Tibial nerve (tissue), 4 donors: Measurements from ENCODE around the gene HTR3B. TPM values are rescaled to one million over a fixed set of nuclear protein-coding genes. Genes with fewer than 3 reads are reported as not detected.

ENCODE experiments used
- DNase-seq, 2 donors: peaks; one replicate each; pipeline ENCODE4 v3.0.0-alpha.2; 2019; ENCODE audit warnings: low spot score in 2 of 2
- H3K27ac ChIP-seq, 4 donors: fragments of 200-600 bp; sonication (generic) in 3 of 4; one replicate each; pipeline ENCODE4 v1.5.1; 2017 to 2019; ENCODE audit warnings: mild to moderate bottlenecking in 1 of 4
- H3K27me3 ChIP-seq, 2 donors: fragments of 200-600 bp; sonication (generic) in 1 of 2; one replicate each; pipeline versions ENCODE4 v1.5.1 to v1.6.0; 2017 to 2019
- H3K36me3 ChIP-seq, 3 donors: fragments of 200-600 bp; sonication (generic); one replicate each; pipeline ENCODE4 v1.5.1; 2018 to 2019
- H3K4me1 ChIP-seq, 4 donors: fragments of 200-600 bp; sonication (generic) in 3 of 4; one replicate each; pipeline ENCODE4 v1.5.1; 2017 to 2019
- H3K4me3 ChIP-seq, 4 donors: fragments of 200-600 bp; sonication (generic) in 3 of 4; one replicate each; pipeline ENCODE4 v1.5.1; 2017 to 2019; ENCODE audit warnings: mild to moderate bottlenecking in 1 of 4, moderate library complexity in 1 of 4
- H3K9me3 ChIP-seq, 4 donors: fragments of 200-600 bp; sonication (generic) in 3 of 4; one replicate each; pipeline ENCODE4 v1.5.1; 2017 to 2019
- EP300 ChIP-seq, 2 donors: sonication (generic); formaldehyde crosslinking; IDR thresholded peaks; one replicate each; pipeline ENCODE4 v1.6.1; 2017; ENCODE audit warnings: antibody characterized with exemption in 2 of 2, mild to moderate bottlenecking in 1 of 2
- POLR2A ChIP-seq, 2 donors: fragments of 450-650 bp; IDR thresholded peaks; one replicate each; pipeline ENCODE4 v1.6.1; 2017; ENCODE audit warnings: antibody characterized with exemption in 2 of 2, mild to moderate bottlenecking in 2 of 2, moderate library complexity in 2 of 2
- WGBS, 2 donors: methylation state at CpG; one replicate each; pipeline ENCODE4 v1.1.5; 2018; 5-methylcytosine and 5-hydroxymethylcytosine counted together
- total RNA-seq, 4 donors: library from RNA; depleted of rRNA; stranded (reverse); fragments of >200 nt; gene quantifications; one replicate each; pipeline ENCODE4 v1.1.0, GENCODE V29; 2016
- TF ChIP-seq, protein P1 (sequence below), 5 experiments: fragments of 200-600 bp in 3 of 5; fragments of 450-650 bp in 2 of 5; sonication (generic) in 3 of 5; IDR thresholded peaks; one replicate each; pipeline ENCODE4 v1.5.1; 2016 to 2019; ENCODE audit warnings: antibody characterized with exemption in 5 of 5, mild to moderate bottlenecking in 3 of 5, moderate library complexity in 2 of 5

HTR3B gene
- total RNA-seq, 4 donors from 2014 or later, result not detected

DNA sequence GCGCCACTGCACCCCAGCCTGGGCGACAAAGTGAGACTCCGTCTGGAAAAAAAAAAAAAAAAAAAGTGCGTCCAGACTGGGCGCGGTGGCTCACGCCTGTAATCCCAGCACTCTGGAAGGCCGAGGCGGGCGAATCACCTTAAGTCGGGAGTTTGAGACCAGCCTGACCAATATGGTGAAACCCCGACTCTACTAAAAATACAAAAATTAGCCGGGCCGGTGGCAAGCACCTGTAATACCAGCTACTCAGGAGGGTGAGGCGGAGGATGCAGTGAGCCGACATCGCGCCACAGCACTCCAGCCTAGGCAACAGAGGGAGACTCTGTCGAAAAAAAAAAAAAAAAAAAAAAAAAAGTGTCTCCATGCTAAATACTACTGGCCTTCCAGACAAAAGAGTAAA lies 30.5 kb upstream of the HTR3B start:
- H3K9me3 ChIP-seq, result no peaks in the 10 kb centered on the region
- WGBS, 2 donors, result 92 to 95% methylated on average over 19 of the region's 19 CpGs

DNA sequence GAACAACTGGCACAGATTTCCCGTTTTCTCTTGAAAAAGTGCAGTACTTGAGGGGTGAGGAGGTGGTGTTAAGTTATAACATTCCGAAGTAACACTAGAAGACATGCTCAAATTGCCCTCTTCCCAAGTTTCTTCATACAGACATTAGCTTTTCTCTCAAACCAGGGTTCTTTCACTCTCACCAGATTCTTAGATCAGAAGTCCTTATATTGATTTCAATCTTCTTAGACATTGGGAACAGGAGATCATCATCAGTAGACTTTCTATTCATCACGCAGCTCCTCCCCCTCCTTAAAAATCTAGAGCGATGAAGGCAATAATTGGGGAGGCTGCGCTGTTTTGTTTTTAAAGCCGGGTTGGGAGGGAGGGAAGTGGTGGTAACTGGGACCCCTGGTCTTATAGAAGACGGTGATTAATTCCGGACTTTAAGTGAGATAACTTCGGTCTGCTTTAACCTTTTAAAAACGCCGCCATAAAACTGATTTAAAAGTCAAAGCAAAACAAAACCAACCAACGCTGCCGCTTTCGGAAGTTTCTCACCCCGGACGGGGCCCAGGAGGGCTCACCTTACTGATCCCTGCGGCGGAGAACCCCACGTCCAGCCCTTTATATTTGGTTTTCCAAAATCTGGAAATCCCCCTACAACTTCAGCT lies 29.9 kb upstream of the HTR3B start:
- no peak for DNase-seq
- Histone ChIP-seq H3K27ac (peak overlapping the region; percentile 48 to 91 (median 79)), H3K27me3 (no peaks in the 10 kb centered on the region), H3K4me3 (peak overlapping the region; percentile 61 to 84 (median 70)), H3K36me3 (no peaks in the 10 kb centered on the region), H3K9me3 (no peaks in the 10 kb centered on the region), H3K4me1 (peaks cover 0 to 40% (median 5%) of the 10 kb centered on the region in 4 donors)
- WGBS, 2 donors, result 5% methylated on average over 19 of the region's 19 CpGs
- TF ChIP-seq, protein P1, sequence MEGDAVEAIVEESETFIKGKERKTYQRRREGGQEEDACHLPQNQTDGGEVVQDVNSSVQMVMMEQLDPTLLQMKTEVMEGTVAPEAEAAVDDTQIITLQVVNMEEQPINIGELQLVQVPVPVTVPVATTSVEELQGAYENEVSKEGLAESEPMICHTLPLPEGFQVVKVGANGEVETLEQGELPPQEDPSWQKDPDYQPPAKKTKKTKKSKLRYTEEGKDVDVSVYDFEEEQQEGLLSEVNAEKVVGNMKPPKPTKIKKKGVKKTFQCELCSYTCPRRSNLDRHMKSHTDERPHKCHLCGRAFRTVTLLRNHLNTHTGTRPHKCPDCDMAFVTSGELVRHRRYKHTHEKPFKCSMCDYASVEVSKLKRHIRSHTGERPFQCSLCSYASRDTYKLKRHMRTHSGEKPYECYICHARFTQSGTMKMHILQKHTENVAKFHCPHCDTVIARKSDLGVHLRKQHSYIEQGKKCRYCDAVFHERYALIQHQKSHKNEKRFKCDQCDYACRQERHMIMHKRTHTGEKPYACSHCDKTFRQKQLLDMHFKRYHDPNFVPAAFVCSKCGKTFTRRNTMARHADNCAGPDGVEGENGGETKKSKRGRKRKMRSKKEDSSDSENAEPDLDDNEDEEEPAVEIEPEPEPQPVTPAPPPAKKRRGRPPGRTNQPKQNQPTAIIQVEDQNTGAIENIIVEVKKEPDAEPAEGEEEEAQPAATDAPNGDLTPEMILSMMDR (IDR thresholded peaks at IDR 0.05), result no peak
- TF ChIP-seq EP300 (IDR thresholded peaks at IDR 0.05), result no peak
- TF ChIP-seq POLR2A (IDR thresholded peaks at IDR 0.05), result no peak

More for the DNA sequence above, 30.5 kb upstream of the HTR3B start:
- DNase-seq, result no peak
- H3K27ac ChIP-seq, result no peak overlapping the region
- no peaks in the 10 kb centered on the region for H3K27me3 ChIP-seq
- peak overlapping the region in 2 of 4 donors; percentile 61 to 84 for H3K4me3 ChIP-seq
- TF ChIP-seq EP300 (IDR thresholded peaks at IDR 0.05), result no peak
- TF ChIP-seq, protein P1 (IDR thresholded peaks at IDR 0.05), result no peak
- no peak for TF ChIP-seq POLR2A (IDR thresholded peaks at IDR 0.05)
- peaks cover 0 to 40% (median 5%) of the 10 kb centered on the region in 4 donors for H3K4me1 ChIP-seq
- H3K36me3 ChIP-seq, result no peaks in the 10 kb centered on the region

DNA sequence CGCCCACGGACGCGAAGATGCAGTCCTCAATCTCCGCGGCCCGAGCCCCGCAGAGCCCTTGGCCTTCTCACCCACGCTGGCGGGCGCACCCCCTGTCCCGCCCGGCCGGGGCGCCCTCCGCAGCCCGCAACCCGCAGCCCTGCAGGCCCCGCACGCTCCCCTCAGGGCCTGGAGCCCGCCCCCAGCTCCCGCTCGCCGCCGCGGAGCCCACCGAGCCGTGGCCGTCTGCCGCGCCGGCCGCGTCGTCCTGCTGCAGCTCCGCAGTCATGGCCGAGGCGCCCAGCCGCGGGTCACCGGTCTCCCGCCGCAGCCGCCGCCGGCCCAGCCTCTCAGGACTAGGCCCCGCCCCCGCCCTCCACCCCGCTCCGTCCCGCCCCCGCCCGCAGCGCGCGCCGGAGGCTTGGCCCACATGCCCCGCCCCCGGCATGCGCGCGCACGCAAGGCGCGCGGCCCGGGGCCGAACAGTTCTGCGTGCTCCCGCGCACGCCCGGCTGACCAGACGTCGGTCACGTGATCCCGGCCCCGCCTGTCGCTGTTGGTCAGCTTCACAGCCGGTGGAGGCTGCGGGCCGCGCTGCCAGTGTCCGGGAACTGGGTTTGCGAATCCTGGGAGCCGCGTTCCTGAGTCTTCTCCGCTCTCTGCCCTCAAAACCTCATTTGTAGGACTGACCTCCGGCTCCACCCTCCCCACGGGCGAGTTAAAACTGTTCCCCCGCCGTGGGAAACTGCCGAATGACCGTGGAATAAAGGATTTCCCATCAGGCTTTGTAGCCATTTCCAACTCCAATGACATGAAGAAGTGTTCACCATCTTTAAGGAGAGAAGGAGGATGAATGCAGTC lies 29.1 kb upstream of the HTR3B start, which contains the start of gene USP28:
TSS of gene USP28 (minus strand) at position 339 of the 840 bp plus-strand sequence. CDS start at position 268, 71 bp downstream.
- Histone ChIP-seq H3K9me3 (no peaks in the 10 kb centered on the region), H3K4me3 (peak within 1 kb of the TSS; percentile 61 to 84 (median 70)), H3K36me3 (no peaks in the 10 kb centered on the region), H3K27me3 (no peaks in the 10 kb centered on the region), H3K27ac (peak within 1 kb of the TSS; percentile 79 to 93 (median 90)), H3K4me1 (peaks cover 0 to 40% (median 5%) of the 10 kb centered on the region in 4 donors)
- TF ChIP-seq, protein P1 (IDR thresholded peaks at IDR 0.05), result peak in 2 of 5 experiments; percentile 41 to 42
- TF ChIP-seq EP300 (IDR thresholded peaks at IDR 0.05), result peak; percentile 60 to 82
- peak; percentile 64 to 65 for TF ChIP-seq POLR2A (IDR thresholded peaks at IDR 0.05)
- peak; percentile 95 to 96 for DNase-seq
- 0 to 1% methylated on average over 17 to 50 of the region's 95 CpGs for WGBS, 2 donors

DNA sequence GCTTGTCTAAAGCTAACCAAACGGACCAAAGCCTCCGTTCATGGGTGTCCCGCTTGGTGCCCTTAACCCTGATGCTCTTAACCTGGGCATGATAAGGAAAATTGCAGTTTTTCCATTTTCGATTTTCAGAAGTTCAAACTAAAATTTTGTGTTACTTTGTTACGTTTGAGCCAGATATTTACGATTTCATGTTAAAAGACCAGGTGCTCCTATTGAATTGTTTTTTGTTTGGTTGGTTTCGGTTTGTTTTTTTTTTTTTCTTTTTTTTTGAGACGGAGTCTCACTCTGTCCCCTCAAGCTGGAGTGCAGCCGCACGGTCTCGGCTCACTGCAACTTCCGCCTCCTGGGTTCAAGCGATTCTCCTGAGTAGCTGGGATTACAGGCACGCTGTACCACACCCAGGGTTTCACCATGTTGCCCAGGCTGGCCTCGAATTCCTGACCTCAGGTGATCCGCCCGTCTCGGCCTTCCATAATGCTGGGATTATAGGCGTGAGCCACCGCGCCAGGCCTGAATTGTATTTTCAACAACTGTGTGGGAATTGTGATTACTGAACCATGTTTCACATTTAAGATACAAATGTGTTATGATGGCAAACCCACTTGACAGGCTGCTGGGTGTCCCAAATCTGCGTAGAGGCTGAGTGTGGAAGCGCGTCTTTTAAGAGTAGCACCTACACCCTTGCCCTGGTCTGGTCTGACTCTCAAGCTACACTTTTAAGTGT lies 28.4 kb upstream of the HTR3B start:
- Histone ChIP-seq H3K4me3 (peak overlapping the region; percentile 44 to 84 (median 67)), H3K27ac (peak overlapping the region; percentile 79 to 93 (median 90)), H3K27me3 (no peaks in the 10 kb centered on the region), H3K36me3 (no peaks in the 10 kb centered on the region), H3K9me3 (no peaks in the 10 kb centered on the region), H3K4me1 (peaks cover 0 to 34% (median 5%) of the 10 kb centered on the region in 4 donors)
- 79 to 81% methylated on average over 24 of the region's 24 CpGs for WGBS, 2 donors
- peak in 1 of 2 donors; percentile 17 for DNase-seq
- no peak for TF ChIP-seq EP300 (IDR thresholded peaks at IDR 0.05)
- TF ChIP-seq, protein P1 (IDR thresholded peaks at IDR 0.05), result no peak
- TF ChIP-seq POLR2A (IDR thresholded peaks at IDR 0.05), result no peak
